Osteocyte (in vitro differentiated cells): ENCODE results near the gene TSPYL1. TPM values are rescaled to one million over a fixed set of nuclear protein-coding genes. Genes with fewer than 3 reads are reported as not detected.

Experiments used
- DNase-seq: peaks from one replicate; pipeline ENCODE4 v3.0.0; 2021; ENCODE audit warnings: mixed read lengths; ENCODE audit not compliant: unreplicated experiment; ENCODE audit errors: extremely low spot score
- H3K27ac Mint-ChIP-seq: one replicate; pipeline ENCODE4 v1.8.0; 2021; ENCODE audit warnings: mild to moderate bottlenecking, mixed read lengths; ENCODE audit not compliant: unreplicated experiment
- H3K27me3 Mint-ChIP-seq: one replicate; pipeline ENCODE4 v1.8.0; 2021; ENCODE audit warnings: mixed read lengths; ENCODE audit not compliant: unreplicated experiment
- H3K36me3 Mint-ChIP-seq: one replicate; pipeline ENCODE4 v1.8.0; 2021; ENCODE audit warnings: mixed read lengths; ENCODE audit not compliant: unreplicated experiment
- H3K4me1 Mint-ChIP-seq: one replicate; pipeline ENCODE4 v1.8.0; 2021; ENCODE audit warnings: mixed read lengths; ENCODE audit not compliant: unreplicated experiment
- H3K4me3 Mint-ChIP-seq: one replicate; pipeline ENCODE4 v1.8.0; 2021; ENCODE audit warnings: mild to moderate bottlenecking, moderate library complexity, mixed read lengths; ENCODE audit not compliant: unreplicated experiment
- H3K9me3 Mint-ChIP-seq: one replicate; pipeline ENCODE4 v1.8.0; 2021; ENCODE audit warnings: mixed read lengths; ENCODE audit not compliant: unreplicated experiment
- total RNA-seq: library from RNA; stranded (reverse); gene quantifications from 2 replicates; pipeline ENCODE4 v1.2.1, GENCODE V29; 2021
- TF ChIP-seq, protein P1 (sequence below): fragments of 200-600 bp; sonication (generic); IDR thresholded peaks from 2 replicates; pipeline ENCODE4 v1.5.0; 2021; ENCODE audit warnings: antibody characterized with exemption, mild to moderate bottlenecking, moderate library complexity

The TSPYL1 gene
- total RNA-seq, 1 donor from 2014 or later = 65.3 TPM

- H3K4me1 Mint-ChIP-seq = peaks cover 3% of the 10 kb centered on the region
- no peak for DNase-seq
- H3K27me3 Mint-ChIP-seq = no peaks in the 10 kb centered on the region
- peaks cover 22% of the 10 kb centered on the region for H3K9me3 Mint-ChIP-seq
- H3K4me3 Mint-ChIP-seq = no peak overlapping the region
- peaks cover 36% of the 10 kb centered on the region for H3K36me3 Mint-ChIP-seq
- H3K27ac Mint-ChIP-seq = no peak overlapping the region
- TF ChIP-seq, protein P1, sequence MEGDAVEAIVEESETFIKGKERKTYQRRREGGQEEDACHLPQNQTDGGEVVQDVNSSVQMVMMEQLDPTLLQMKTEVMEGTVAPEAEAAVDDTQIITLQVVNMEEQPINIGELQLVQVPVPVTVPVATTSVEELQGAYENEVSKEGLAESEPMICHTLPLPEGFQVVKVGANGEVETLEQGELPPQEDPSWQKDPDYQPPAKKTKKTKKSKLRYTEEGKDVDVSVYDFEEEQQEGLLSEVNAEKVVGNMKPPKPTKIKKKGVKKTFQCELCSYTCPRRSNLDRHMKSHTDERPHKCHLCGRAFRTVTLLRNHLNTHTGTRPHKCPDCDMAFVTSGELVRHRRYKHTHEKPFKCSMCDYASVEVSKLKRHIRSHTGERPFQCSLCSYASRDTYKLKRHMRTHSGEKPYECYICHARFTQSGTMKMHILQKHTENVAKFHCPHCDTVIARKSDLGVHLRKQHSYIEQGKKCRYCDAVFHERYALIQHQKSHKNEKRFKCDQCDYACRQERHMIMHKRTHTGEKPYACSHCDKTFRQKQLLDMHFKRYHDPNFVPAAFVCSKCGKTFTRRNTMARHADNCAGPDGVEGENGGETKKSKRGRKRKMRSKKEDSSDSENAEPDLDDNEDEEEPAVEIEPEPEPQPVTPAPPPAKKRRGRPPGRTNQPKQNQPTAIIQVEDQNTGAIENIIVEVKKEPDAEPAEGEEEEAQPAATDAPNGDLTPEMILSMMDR = no peak
Measured at GRCh38 chr6:116265041-116265829, 14.5 kb downstream of the TSPYL1 start.

DNA sequence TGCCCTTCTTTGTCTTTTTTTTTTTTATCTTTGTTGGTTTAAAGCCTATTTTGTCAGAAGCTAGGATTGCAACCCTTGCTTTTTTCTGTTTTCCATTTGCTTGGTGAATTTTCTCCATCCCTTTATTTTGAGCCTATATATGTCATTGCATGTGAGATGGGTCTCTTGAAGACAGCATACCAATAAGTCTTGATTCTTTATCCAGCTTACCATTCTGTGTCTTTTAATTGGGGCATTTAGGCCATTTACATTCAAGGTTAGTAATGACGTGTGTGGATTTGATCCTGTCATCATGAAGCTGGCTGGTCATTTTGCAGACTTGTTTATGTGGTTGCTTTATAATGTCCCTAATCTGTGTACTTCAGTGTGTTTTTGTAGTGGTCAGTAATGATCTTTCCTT, 16.4 kb downstream of the TSPYL1 start:
- Mint-ChIP-seq H3K4me1 (peaks cover 1% of the 10 kb centered on the region), H3K9me3 (peaks cover 22% of the 10 kb centered on the region), H3K4me3 (no peak overlapping the region), H3K27me3 (no peaks in the 10 kb centered on the region), H3K36me3 (peaks cover 39% of the 10 kb centered on the region), H3K27ac (no peak overlapping the region)
- no peak for DNase-seq
- TF ChIP-seq, protein P1 = no peak

- Mint-ChIP-seq H3K27me3 (no peaks in the 10 kb centered on the region), H3K4me1 (no peaks in the 10 kb centered on the region), H3K27ac (no peak overlapping the region), H3K36me3 (peaks cover 23% of the 10 kb centered on the region), H3K9me3 (peaks cover 13% of the 10 kb centered on the region), H3K4me3 (no peak overlapping the region)
- TF ChIP-seq, protein P1 = no peak
- DNase-seq = no peak
Measured at GRCh38 chr6:116258520-116258919, 21.2 kb downstream of the TSPYL1 start.

DNA sequence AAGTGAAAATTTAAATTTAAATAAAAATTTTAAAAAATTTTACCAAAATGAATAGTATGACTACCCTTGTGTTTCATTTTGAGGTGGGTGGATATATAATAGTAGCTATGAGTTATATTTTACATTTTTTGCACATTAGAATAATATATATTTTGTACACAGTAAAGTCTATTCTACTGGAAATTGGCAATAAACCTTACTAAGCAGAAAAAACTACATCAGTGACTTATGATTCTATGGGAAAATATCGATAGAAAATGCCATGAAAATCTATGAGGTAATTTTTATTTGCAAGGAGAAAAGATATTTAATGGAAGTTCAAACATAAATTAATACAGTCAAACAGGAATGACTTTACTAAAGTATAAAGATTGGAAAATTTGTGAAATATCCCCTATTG, 23.0 kb downstream of the TSPYL1 start:
- TF ChIP-seq, protein P1 = no peak
- H3K9me3 Mint-ChIP-seq = no peaks in the 10 kb centered on the region
- H3K27ac Mint-ChIP-seq = no peak overlapping the region
- H3K4me3 Mint-ChIP-seq = no peak overlapping the region
- no peak for DNase-seq
- peaks cover 8% of the 10 kb centered on the region for H3K4me1 Mint-ChIP-seq
- peaks cover 12% of the 10 kb centered on the region for H3K36me3 Mint-ChIP-seq
- no peaks in the 10 kb centered on the region for H3K27me3 Mint-ChIP-seq

- DNase-seq = no peak
Measured at GRCh38 chr6:116255246-116255800, 24.4 kb downstream of the TSPYL1 start.

More at GRCh38 chr6:116255246-116255800, 24.4 kb downstream of the TSPYL1 start:
- H3K4me3 Mint-ChIP-seq = no peak overlapping the region
- no peak overlapping the region for H3K27ac Mint-ChIP-seq
- H3K9me3 Mint-ChIP-seq = no peaks in the 10 kb centered on the region
- H3K36me3 Mint-ChIP-seq = peaks cover 6% of the 10 kb centered on the region
- no peaks in the 10 kb centered on the region for H3K27me3 Mint-ChIP-seq
- TF ChIP-seq, protein P1 = no peak
- peaks cover 22% of the 10 kb centered on the region for H3K4me1 Mint-ChIP-seq
